ENCODE measurements around the gene MAJIN.

GRCh38 chr11:64994318-64994717 is 22.4 kb upstream of the MAJIN start:
- no peak for TF ChIP-seq CTCF (IDR thresholded peaks at IDR 0.05)
- no peak for TF ChIP-seq EP300 (IDR thresholded peaks at IDR 0.05)
- no peak for TF ChIP-seq POLR2A (IDR thresholded peaks at IDR 0.05; ENCODE audit: low read depth)
- no peak for TF ChIP-seq POLR2AphosphoS5 (IDR thresholded peaks at IDR 0.05)

Data from esophagus muscularis mucosa (tissue), 4 donors.